Activated CD8-positive, alpha-beta T cell treated with anti-CD3 and anti-CD28 coated beads, Interleukin-2, amount 10 ng/mL, durations not matched to agents 7 days and 5 days (primary cell): ENCODE results near the gene COMTD1. TPM values are rescaled to one million over a fixed set of nuclear protein-coding genes. Genes with fewer than 3 reads are reported as not detected.

Experiments
- ATAC-seq: fragments of 150-1000 bp; cut with Tn5 transposase; one replicate; pipeline ENCODE4 v1.10.0; 2021; ENCODE audit warnings: moderate library complexity
- CTCF ChIA-PET: fragments of 350-600 bp; sonication (Branson Sonifier 250); formaldehyde crosslinking; loops from one replicate; lab custom pipeline; 2021; ENCODE audit warnings: antibody characterized with exemption; lab: Charles Lee
- POLR2A ChIA-PET: fragments of 350-600 bp; sonication (Branson Sonifier 250); formaldehyde crosslinking; loops from one replicate; lab custom pipeline; 2021; ENCODE audit warnings: antibody characterized with exemption; lab: Charles Lee
- DNase-seq: peaks from one replicate; pipeline ENCODE4 v3.0.0-alpha.2; 2020
- H3K27ac Mint-ChIP-seq: one replicate; pipeline ENCODE4 v1.8.0; 2021; ENCODE audit warnings: mild to moderate bottlenecking, mixed read lengths
- H3K27me3 Mint-ChIP-seq: one replicate; pipeline ENCODE4 v1.8.0; 2021; ENCODE audit warnings: low read depth, mixed read lengths
- H3K36me3 Mint-ChIP-seq: one replicate; pipeline ENCODE4 v1.8.0; 2021; ENCODE audit warnings: low read depth, mixed read lengths
- H3K4me1 Mint-ChIP-seq: one replicate; pipeline ENCODE4 v1.8.0; 2021; ENCODE audit warnings: low read depth, mixed read lengths
- H3K4me3 Mint-ChIP-seq: one replicate; pipeline ENCODE4 v1.8.0; 2021; ENCODE audit warnings: mild to moderate bottlenecking, mixed read lengths
- H3K9me3 Mint-ChIP-seq: one replicate; pipeline ENCODE4 v1.8.0; 2022; ENCODE audit warnings: mixed read lengths; ENCODE audit not compliant: insufficient read depth
- total RNA-seq, 2 experiments: library from RNA; stranded (reverse); gene quantifications; one replicate each; pipeline ENCODE4 v1.2.3, GENCODE V29; 2021

The COMTD1 gene
- total RNA-seq = 10 to 100 TPM; 58.6 to 62.5 TPM

DNA sequence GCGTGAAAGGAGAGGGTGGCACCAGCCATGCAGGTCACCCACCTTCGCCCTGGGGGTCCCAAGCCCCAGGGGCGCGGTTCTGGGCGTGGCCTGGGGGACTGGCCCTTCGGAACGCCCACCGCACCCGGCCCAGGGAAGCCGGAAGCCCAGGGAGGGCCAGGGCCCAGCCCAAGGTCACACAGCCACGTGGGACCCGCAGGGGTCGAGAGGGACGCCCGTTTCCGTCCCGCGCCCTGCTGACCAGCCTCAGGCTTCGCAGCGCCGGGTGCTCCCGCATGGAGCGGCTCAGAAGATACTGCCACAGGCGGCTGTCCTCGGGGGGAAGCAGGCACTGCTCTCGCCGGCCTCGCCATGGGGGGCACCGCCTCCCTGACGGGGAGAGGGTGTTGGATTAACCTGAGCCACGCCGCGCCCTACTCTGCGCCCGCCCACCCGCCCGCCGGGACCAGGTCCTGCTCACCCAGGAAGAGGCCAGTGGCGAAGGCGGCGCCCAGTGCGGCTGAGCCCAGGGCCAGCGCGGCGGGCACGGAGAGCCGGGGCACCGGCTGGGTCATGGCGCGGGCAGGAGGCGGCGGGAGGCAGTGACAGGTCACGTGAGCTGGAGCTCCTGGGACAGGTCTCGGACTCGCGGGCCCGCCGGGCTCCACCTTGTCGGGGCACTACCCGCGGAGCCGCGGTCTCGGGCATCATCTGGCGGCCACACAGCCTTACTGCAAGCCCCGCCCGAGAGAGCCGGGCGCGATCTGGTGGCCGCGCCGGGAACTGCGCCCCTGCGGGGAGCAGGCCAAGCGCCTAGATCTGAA, at the start of gene COMTD1:
Gene COMTD1 (minus strand): TSS at position 583 of the 803 bp plus-strand sequence. CDS start 29 bp downstream, at position 554.
- no peaks in the 10 kb centered on the region for H3K9me3 Mint-ChIP-seq
- peak; percentile 97 for DNase-seq
- peaks cover 31% of the 10 kb centered on the region for H3K4me1 Mint-ChIP-seq
- CTCF ChIA-PET = interaction anchor here (0.5 to 12.8 kb wide), 44 partner anchors 11 to 1136 kb away, joined by 3 to 279 read pairs (median 3); partner anchors contain the start of genes ADK, AP3M1, SAMD8 and VDAC2
- peak within 1 kb of the TSS; percentile 91 for H3K27ac Mint-ChIP-seq
- POLR2A ChIA-PET = interaction anchor here (0.6 to 5.8 kb wide), 3 partner anchors 24 to 141 kb away, joined by 3 to 61 read pairs (median 13); partner anchors contain the start of genes SAMD8 and VDAC2
- peak; percentile 71 for ATAC-seq
- H3K27me3 Mint-ChIP-seq = no peaks in the 10 kb centered on the region
- peak within 1 kb of the TSS; percentile 83 for H3K4me3 Mint-ChIP-seq
- H3K36me3 Mint-ChIP-seq = peaks cover 32% of the 10 kb centered on the region

DNA sequence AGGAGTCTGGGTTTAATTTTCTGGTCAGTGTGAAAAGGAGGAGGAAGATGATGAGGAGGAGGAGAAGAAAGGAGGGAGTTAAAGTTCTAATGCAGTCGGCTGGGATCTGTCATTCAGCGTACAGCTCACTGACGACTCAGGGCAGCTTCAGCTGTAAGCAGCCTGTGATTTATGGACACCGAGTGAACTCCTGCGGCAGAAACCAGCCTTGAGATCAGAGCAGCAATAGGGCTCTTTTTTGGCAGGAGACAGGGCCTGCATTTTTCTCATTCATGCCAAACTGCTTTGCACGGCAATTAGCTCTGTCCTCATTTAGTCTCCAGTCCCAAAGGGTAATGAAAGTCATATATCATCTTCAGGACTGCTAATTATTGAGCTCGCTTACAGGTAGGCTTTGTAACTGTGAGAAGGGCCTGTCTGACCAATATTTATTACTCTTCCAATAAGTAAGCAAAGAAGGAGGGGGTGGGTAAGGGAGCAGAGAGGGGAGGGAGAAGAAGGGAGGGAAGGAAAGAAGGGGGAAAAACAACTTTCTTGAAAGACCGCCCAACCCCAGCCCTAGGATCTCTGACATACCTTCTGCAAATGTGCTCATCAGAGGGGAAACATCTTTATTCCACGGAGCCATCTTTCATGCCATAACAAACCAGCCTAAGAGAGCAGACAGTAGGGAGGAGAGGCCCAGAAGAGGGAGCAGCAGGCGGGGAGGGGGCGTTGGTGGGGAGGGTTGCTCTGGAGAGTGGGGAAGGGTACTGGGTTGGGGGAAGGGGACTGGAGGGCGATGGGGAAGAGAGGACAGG, 48.1 kb upstream of the COMTD1 start:
- Mint-ChIP-seq H3K27ac (no peak overlapping the region), H3K36me3 (no peaks in the 10 kb centered on the region), H3K27me3 (peaks cover 37% of the 10 kb centered on the region), H3K9me3 (no peaks in the 10 kb centered on the region), H3K4me1 (no peaks in the 10 kb centered on the region), H3K4me3 (no peak overlapping the region)
- POLR2A ChIA-PET = no interaction called here
- no peak for DNase-seq
- CTCF ChIA-PET = no interaction called here
- no peak for ATAC-seq

DNA sequence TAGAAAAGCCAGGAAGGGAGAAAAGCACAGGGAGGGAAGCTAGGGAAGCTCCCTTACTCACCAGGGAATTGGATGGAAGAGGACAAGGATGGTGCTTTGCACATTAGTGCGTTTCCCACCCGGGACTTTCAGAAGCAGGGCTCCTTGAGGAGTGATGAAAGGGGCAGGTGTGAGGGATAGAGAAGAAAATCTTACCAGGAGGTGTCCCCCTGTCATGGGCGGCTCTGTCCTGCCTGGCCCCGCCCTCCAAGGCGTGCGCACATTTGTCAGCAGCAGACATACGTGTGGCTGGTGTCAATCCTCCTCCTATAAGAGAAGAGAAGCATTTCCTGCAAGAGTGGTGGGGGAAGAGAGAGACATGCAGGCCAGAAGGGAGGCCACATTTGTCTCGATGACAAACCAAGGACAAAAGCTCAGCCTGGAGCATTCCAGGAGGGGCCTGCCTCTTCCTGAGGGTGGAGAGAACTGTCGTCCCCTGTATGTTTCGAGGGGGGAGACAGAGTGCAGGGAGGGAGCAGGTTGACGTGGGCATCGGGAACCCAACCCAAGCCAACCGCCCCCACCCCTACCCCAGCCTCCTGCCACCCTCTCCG, 47.4 kb upstream of the COMTD1 start:
- H3K4me3 Mint-ChIP-seq = no peak overlapping the region
- H3K27ac Mint-ChIP-seq = no peak overlapping the region
- no peaks in the 10 kb centered on the region for H3K36me3 Mint-ChIP-seq
- ATAC-seq = no peak
- DNase-seq = no peak
- no peaks in the 10 kb centered on the region for H3K9me3 Mint-ChIP-seq
- POLR2A ChIA-PET = no interaction called here
- no peaks in the 10 kb centered on the region for H3K4me1 Mint-ChIP-seq
- CTCF ChIA-PET = no interaction called here
- H3K27me3 Mint-ChIP-seq = peaks cover 36% of the 10 kb centered on the region

DNA sequence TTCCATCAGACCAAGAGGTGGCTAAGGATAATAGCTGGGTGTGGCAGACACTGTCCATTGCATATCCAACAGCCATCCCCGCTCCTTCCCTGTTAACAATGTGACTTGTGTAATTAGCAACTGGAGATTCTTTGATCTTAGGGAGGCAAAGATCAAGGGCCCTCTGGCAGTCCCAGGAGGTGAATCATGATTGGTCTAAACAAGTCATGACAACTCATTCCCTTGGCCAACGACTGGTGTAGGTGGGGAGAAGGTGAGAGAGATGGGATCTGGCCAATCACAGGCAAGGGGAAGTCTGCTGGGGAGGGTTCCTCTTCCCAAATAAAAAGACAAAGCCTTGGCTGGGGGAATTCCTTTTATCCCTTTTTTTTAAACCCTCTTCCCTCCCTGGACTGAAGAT, 46.2 kb upstream of the COMTD1 start:
- H3K27me3 Mint-ChIP-seq = peaks cover 31% of the 10 kb centered on the region
- no peaks in the 10 kb centered on the region for H3K4me1 Mint-ChIP-seq
- CTCF ChIA-PET = interaction anchor here (1.3 kb wide), 1 partner anchor 9 kb away, joined by 3 read pairs; no protein-coding TSS in a partner anchor
- no peak overlapping the region for H3K27ac Mint-ChIP-seq
- POLR2A ChIA-PET = no interaction called here
- H3K36me3 Mint-ChIP-seq = no peaks in the 10 kb centered on the region
- no peak overlapping the region for H3K4me3 Mint-ChIP-seq
- H3K9me3 Mint-ChIP-seq = no peaks in the 10 kb centered on the region
- ATAC-seq (no peak), DNase-seq (no peak)

DNA sequence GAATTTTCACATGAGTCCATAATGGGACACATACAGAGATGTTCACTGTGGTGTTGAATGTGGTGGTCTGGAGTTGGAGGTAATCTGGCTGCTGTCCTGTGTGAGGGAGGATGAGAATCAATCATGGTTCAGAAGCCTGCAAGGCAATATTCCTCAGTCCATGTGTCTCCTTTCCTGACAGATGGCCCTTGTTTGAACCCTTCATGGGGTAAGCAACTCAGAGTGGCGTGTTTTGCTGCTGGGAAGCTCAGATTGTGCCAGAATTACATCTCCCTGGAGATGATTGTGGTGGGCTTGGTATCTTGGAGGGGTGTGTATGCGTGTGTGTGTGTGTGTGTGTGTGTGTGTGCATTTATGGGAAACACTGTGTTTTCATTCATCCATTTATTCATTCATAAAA, 44.5 kb upstream of the COMTD1 start:
- no peaks in the 10 kb centered on the region for H3K4me1 Mint-ChIP-seq
- no peak overlapping the region for H3K27ac Mint-ChIP-seq
- POLR2A ChIA-PET = no interaction called here
- H3K27me3 Mint-ChIP-seq = peaks cover 25% of the 10 kb centered on the region
- CTCF ChIA-PET = no interaction called here
- no peak overlapping the region for H3K4me3 Mint-ChIP-seq
- no peak for ATAC-seq
- DNase-seq = no peak
- H3K36me3 Mint-ChIP-seq = no peaks in the 10 kb centered on the region
- H3K9me3 Mint-ChIP-seq = no peaks in the 10 kb centered on the region

DNA sequence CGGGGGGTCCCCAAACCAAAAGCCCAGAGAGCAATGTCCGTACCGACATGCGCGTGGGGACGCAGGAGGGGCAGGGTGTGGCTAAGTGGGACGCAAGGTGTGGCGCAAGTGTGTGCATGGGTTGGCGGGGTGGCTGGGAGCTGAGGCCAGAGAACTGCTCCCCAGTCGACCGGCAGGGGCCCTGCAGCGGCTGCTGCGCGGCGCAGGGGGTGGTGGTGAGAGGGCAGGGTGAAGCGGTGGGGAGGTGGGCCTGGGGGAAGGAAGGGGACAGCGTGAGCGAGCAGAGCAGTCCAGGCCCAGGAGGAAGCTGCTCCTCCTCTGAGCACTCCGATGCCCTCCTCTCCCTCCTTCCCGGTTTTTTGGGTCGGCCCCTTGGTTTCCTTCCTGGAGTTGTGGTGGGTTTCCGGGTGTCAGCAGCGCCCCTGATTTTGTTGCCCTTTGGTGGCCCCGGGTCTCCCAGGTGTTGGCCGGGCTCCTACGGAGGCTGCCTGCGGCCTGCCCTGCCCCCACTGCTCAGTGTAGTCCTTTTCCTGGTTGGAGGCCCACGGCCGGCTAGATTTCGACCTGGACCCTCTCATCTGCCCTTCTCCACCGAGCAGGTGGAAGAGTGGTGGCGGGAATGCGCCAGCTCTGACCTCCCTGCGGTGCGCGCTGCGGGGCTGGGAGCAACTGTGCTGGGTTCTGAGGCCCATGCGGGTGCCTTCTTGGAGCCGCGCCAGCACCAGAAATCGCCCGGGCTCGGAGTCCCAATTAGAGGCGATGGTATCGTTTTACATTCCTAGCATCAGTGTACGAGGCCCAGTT, 40.5 kb upstream of the COMTD1 start:
- no peaks in the 10 kb centered on the region for H3K4me1 Mint-ChIP-seq
- H3K27ac Mint-ChIP-seq = no peak overlapping the region
- DNase-seq (no peak), ATAC-seq (no peak)
- H3K36me3 Mint-ChIP-seq = no peaks in the 10 kb centered on the region
- peaks cover 11% of the 10 kb centered on the region for H3K27me3 Mint-ChIP-seq
- CTCF ChIA-PET = no interaction called here
- no peak overlapping the region for H3K4me3 Mint-ChIP-seq
- H3K9me3 Mint-ChIP-seq = no peaks in the 10 kb centered on the region
- POLR2A ChIA-PET = no interaction called here

DNA sequence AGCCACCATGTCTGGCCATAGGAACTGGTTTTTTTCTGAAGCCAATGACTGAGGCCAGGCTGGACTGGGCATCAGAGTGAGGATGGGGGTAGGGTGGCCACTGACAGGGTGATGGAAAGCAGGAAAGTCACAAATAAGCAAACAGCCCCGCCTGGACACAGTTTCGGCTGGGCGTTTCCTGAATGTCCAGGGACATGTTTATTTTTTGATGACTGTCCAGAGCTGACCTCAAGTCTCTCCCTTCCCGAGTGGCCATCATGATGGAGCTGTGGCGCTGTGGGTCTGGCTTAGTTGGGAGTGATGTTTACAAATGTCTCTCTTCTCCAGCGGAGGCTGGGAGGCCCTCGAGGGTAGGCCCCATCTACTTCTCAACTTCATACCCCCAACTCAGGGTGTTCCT, 37.1 kb upstream of the COMTD1 start:
- CTCF ChIA-PET = no interaction called here
- H3K36me3 Mint-ChIP-seq = no peaks in the 10 kb centered on the region
- H3K27ac Mint-ChIP-seq = no peak overlapping the region
- no peaks in the 10 kb centered on the region for H3K9me3 Mint-ChIP-seq
- POLR2A ChIA-PET = no interaction called here
- DNase-seq (no peak), ATAC-seq (no peak)
- H3K27me3 Mint-ChIP-seq = no peaks in the 10 kb centered on the region
- H3K4me1 Mint-ChIP-seq = no peaks in the 10 kb centered on the region
- no peak overlapping the region for H3K4me3 Mint-ChIP-seq

DNA sequence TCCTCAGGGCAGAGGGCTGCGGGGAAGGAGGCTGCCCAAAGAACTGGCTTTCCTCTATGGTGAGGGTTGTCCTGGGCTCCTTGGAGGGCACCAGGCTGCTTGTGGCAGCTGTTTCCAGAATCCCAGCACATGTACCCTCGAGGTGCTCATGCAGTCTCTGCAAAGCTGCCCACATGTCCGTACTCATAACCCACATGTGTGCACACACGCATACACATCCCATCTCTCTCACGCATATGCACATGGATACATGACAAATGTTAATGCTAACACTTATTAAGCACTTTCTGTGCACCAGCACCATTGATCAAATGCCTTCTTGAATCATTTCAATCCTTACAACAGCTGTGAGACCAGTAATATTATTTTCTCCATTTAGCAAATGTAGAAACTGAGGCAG, 36.3 kb upstream of the COMTD1 start:
- no peak overlapping the region for H3K27ac Mint-ChIP-seq
- no peaks in the 10 kb centered on the region for H3K4me1 Mint-ChIP-seq
- H3K9me3 Mint-ChIP-seq = no peaks in the 10 kb centered on the region
- no peaks in the 10 kb centered on the region for H3K27me3 Mint-ChIP-seq
- CTCF ChIA-PET = no interaction called here
- POLR2A ChIA-PET = no interaction called here
- no peaks in the 10 kb centered on the region for H3K36me3 Mint-ChIP-seq
- H3K4me3 Mint-ChIP-seq = no peak overlapping the region
- DNase-seq (no peak), ATAC-seq (no peak)

DNA sequence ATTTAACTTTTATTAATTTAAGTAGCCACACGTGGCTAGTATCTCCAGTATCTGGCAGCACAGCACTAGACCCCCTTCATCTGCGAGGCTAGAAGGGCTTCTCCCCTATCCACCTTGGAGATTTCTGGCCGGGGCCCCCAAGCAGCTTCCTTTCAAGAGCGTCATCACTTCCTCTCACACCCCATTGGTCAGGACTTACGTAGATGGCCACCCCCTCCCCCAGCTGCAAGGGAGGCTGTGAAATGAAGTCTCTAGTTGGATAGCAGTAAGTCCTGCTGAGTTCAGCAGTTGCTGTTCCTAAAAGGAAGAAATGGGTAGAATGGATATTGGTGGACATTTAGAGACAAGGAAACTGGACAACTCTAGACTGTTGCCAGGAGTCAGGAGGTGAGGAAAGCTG, 33.8 kb upstream of the COMTD1 start:
- CTCF ChIA-PET = no interaction called here
- no peak for ATAC-seq
- Mint-ChIP-seq H3K4me1 (no peaks in the 10 kb centered on the region), H3K4me3 (no peak overlapping the region), H3K36me3 (no peaks in the 10 kb centered on the region), H3K9me3 (no peaks in the 10 kb centered on the region), H3K27me3 (no peaks in the 10 kb centered on the region), H3K27ac (no peak overlapping the region)
- DNase-seq = no peak
- POLR2A ChIA-PET = no interaction called here

DNA sequence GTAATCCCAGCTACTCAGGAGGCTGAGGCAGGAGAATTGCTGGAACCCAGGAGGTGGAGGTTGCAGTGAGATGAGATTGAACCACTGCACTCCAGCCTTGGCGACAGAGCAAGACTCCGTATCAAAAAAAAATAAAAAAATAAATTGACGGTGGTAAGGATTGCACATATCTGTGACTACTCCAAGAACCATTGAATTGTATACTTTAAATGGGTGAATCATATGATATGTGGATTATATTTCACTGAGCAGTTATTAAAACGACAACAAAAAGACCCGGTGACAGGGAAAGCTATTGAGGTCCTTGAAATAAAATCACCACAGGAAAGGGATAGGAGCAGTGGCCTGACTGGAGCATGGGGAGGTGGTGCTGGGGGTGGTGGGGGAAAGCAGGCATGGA, 31.2 kb upstream of the COMTD1 start:
- Mint-ChIP-seq H3K27me3 (no peaks in the 10 kb centered on the region), H3K9me3 (no peaks in the 10 kb centered on the region), H3K27ac (no peak overlapping the region), H3K4me3 (no peak overlapping the region), H3K36me3 (no peaks in the 10 kb centered on the region), H3K4me1 (no peaks in the 10 kb centered on the region)
- POLR2A ChIA-PET = no interaction called here
- DNase-seq = no peak
- CTCF ChIA-PET = no interaction called here
- ATAC-seq = no peak

DNA sequence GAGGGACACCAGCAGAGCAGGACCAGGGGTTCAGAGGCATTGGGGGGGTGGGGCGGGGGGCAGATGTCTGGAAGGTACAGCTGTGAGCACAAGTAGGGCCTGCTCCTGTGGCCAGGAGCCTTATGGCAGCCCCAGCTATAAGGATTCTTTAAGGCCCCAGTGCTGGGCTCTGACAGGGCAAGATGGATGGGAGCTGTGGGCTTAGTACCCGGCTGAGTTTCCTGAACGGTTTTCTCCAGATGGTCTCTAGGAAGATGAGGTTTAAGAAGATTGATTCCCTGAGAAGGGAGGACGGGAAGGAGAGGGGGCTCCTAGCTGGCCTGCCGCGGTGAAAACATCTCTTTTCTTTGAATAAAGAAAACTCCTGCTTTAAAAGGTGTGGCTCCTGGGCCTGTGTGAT, 30.1 kb upstream of the COMTD1 start:
- Mint-ChIP-seq H3K27ac (no peak overlapping the region), H3K27me3 (no peaks in the 10 kb centered on the region), H3K36me3 (no peaks in the 10 kb centered on the region), H3K4me1 (no peaks in the 10 kb centered on the region), H3K4me3 (no peak overlapping the region), H3K9me3 (no peaks in the 10 kb centered on the region)
- no peak for ATAC-seq
- CTCF ChIA-PET = no interaction called here
- POLR2A ChIA-PET = no interaction called here
- DNase-seq = no peak
